Upper lobe of left lung (tissue), 4 donors: ENCODE results near the gene KRT13.

Experiments
- EP300 ChIP-seq, 4 donors: sonication (generic); formaldehyde crosslinking; IDR thresholded peaks; one replicate each; pipeline ENCODE4 v1.5.1; 2017; ENCODE audit warnings: antibody characterized with exemption in 4 of 4, control low read depth in 2 of 4
- POLR2A ChIP-seq, 4 donors: fragments of 450-650 bp; IDR thresholded peaks; one replicate each; pipeline ENCODE4 v1.5.1; 2016 to 2017; ENCODE audit warnings: antibody characterized with exemption in 4 of 4, mild to moderate bottlenecking in 2 of 4
- POLR2AphosphoS5 ChIP-seq, 2 donors: sonication (generic); formaldehyde crosslinking; IDR thresholded peaks; one replicate each; pipeline ENCODE4 v1.5.1; 2017; ENCODE audit warnings: antibody characterized with exemption in 2 of 2
- TF ChIP-seq, protein P1 (sequence below), 6 experiments: fragments of 450-650 bp in 4 of 6; fragments of 200-600 bp in 2 of 6; sonication (generic) in 2 of 6; IDR thresholded peaks; one replicate each; pipeline ENCODE4 v1.5.1; 2016 to 2019; ENCODE audit warnings: antibody characterized with exemption in 6 of 6

DNA sequence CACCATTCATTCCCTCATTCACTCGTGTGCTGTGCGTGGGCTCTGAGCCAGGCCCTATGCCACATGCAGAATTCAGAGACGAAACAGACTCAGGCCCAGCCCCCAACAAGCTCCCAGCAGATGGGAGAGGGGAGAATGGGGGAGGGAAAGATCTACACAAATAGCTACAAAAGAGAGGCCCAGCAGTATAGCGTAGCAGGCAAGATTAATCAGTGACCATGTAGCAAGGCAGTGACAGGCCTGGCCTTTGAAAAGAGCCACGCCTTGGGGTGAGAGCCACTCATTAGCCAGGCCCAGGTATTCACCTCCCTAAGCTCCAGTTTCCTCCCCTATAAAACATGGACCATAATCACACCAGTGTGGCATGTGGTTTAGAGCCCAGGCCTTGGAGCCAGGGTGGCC is 39.1 kb upstream of the KRT13 start:
- TF ChIP-seq EP300 (IDR thresholded peaks at IDR 0.05) (no peak), POLR2A (IDR thresholded peaks at IDR 0.05) (no peak), POLR2AphosphoS5 (IDR thresholded peaks at IDR 0.05) (no peak)
- TF ChIP-seq, protein P1, sequence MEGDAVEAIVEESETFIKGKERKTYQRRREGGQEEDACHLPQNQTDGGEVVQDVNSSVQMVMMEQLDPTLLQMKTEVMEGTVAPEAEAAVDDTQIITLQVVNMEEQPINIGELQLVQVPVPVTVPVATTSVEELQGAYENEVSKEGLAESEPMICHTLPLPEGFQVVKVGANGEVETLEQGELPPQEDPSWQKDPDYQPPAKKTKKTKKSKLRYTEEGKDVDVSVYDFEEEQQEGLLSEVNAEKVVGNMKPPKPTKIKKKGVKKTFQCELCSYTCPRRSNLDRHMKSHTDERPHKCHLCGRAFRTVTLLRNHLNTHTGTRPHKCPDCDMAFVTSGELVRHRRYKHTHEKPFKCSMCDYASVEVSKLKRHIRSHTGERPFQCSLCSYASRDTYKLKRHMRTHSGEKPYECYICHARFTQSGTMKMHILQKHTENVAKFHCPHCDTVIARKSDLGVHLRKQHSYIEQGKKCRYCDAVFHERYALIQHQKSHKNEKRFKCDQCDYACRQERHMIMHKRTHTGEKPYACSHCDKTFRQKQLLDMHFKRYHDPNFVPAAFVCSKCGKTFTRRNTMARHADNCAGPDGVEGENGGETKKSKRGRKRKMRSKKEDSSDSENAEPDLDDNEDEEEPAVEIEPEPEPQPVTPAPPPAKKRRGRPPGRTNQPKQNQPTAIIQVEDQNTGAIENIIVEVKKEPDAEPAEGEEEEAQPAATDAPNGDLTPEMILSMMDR (IDR thresholded peaks at IDR 0.05) = no peak
